GM18870 (cell line): ENCODE data around the gene CARNS1.
"Not testable (repeated sequence)": the region's sequence is repeated elsewhere in the genome, so short reads cannot be mapped to it uniquely, and the experiment has no call there.

Experiments
- ATAC-seq: cut with Tn5 transposase; IDR thresholded peaks from one replicate; pipeline ENCODE4 v1.9.1; 2021; ENCODE audit warnings: moderate library complexity; ENCODE audit not compliant: unreplicated experiment

The CARNS1 gene

DNA sequence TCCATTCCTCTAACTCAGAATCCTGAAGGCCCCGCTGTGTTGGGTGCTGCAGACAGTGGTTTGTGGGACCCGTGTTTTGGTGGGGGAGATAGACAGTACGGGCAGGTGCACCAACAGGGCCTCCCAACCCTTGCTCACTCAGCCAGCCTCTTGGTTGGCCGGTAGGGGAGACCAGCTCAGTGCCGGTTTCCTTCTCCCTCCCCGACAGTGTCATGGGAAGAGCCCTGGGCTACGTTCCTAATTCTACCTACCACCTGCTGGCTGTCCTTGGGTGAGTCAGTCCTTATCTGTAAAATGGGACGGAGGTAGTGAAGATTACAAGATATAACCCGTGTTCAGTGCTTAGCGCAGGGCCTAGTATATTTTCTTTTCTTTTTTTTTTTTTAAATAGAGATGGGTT lies 47.7 kb downstream of the CARNS1 start:
- ATAC-seq, result no peak

DNA sequence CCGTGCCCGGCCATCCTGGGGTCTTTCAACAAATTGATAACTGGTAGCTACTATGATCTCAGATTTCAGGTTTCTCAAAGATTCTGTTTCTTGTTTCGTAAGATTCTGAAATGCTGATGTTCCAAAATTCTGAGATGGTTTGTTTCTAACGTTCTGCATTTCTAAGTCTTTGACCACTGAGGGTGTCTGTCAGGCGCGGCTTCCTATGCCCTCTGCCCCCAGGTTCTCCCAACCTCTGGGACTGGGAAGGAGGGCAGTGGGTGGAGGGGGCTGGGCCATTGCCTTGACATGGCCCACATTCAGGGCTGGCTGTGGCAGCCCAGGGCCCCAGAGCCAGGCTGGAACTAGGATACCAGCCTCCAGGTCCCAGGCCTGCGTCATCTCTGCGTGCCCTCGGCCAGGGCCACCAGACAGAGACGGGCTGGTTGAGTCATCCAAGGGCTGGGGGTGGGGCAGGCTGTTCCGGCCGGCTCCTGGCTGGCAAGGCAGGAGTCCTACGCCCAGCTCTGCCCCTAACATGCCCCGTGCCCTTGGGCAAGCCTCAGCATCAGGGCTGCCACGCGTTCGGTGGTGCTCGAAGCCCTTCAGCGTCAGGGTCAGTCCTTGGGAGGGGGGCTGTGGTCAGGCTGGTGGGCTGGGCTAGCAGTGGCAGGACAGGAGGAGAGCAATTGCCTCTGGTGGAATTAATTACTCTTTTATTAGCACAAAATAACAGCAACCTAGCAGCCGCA lies 48.4 kb downstream of the CARNS1 start:
- no peak for ATAC-seq

DNA sequence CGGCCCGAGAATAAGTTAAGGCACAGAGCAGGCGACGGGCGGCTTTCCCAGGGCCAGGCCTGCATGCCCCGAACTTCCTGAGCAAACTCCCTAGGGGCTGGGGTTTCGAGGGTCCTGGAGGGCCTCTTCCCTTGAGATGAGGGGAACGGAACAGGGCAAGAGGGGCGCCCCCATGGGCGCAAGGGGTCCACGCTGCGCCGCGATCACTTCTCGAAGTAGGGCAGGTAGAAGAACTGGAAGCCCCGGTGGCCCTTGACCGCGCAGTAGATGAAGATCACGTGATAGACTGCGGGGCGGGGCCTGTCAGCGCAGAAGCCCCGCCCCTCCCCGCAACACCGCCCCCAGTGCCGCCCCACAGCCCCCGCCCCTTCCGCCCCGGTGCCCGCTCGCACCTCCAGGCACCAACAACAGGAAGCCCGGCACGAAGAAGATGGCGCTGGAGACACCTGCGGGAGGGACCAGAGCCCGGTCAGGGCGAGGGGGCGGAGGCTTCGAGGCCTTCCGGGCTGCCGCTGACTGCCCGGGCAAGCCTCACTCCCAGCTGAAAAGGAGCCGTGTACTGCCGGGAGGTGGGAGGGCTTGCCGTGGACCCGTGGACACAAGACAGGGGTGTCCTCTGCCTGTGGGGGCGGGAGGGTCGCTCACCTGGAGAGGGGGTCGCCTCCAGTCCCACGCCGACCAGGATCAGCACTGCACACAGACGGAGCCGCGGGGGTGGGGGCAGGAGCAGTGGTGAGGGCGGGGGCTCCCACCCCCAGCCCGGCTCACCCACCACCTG lies 49.1 kb downstream of the CARNS1 start:
- ATAC-seq, result no peak

DNA sequence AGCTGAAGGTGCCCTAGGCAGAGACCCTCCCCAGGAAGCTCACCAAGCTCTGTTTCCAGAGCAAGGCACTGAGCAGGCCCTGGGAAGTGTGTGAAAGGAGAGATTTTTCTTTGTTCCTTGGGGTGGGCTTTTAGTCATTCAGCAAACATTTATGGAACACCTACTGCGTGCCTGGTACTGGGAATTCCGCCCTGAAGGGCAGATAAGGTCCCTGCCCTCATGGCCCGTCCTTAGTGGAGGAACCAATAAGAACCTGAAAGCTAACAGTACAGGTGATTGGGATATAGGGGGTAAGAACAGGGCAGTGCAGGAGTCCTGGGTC lies 49.7 kb downstream of the CARNS1 start:
- no peak for ATAC-seq

DNA sequence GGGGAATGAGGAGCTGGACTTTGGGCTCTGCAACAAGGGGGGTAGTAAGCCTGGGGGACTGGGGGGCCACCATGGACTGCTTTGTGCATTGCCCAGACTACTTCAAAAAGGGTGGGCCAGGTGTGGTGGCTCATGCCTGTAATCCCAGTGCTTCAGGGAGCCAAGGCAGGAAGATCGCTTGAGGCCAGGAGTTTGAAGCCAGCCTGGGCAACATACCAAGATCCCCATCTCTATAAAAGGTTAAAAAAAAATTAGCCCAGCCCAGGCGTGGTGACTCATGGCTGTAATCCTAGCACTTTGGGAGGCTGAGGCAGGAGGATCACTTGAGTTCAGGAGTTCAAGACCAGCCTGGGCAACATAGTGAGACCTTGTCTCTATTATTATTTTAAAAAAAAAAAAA lies 50.1 kb downstream of the CARNS1 start:
- not testable (repeated sequence) for ATAC-seq

DNA sequence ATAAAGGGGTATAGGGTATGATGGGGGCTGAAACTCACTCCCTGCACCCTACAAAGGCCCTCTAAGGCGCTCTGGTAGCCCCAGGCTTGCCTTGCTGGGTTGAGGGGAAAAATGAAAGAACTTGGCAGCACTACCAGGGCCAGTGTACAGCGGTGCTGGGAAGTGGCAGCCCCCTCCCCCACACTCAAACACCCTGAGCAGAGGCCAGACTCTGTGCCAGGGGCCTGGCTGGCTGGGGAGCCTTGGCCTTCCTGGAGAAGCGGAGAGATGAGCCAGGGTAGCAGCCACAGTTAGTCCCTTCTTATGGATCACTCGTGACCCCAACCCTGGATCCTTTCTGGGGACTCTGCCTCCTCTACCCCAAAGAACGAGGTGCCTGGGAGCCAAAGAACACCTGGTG lies 50.9 kb downstream of the CARNS1 start:
- ATAC-seq, result no peak

DNA sequence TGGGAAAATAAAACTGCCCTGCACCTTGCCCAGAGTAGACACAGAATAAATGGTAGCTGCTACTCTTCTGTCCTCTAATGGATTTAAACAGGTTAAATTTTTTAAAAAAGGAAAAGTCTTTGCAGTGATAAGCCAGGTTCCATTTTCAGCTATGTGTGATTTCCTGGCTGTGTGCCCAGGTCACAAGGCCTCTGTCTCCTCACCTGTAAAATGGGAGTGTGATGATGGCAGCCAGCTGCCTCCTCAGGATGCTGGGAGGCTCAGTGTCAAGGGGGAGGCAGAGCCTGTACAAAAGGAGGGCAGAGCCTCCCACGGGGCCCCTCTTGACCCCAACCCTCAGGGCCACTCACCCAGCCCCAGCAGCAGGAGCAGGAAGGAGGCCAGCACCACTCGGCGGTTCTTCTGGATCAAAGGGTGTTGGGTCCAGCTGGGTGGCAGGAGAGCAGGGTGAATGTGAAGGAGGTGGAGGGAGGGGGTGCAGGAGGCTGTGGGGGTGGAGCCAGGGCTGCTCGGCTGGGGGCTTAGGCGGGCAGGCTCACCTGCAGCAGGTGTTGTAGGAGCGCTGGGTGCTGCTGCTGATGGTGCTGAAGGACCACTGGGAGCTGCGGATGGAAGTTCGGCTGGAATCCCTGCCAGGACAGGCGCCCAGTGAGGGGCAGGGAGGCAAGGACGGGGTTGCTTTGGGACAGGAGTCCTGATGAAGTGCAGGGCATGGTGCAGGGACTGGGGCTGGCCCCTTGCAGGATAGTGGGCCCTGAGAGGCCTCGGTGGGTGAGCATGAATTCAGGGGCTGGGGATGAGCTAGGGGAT lies 51.7 kb downstream of the CARNS1 start:
- no peak for ATAC-seq

DNA sequence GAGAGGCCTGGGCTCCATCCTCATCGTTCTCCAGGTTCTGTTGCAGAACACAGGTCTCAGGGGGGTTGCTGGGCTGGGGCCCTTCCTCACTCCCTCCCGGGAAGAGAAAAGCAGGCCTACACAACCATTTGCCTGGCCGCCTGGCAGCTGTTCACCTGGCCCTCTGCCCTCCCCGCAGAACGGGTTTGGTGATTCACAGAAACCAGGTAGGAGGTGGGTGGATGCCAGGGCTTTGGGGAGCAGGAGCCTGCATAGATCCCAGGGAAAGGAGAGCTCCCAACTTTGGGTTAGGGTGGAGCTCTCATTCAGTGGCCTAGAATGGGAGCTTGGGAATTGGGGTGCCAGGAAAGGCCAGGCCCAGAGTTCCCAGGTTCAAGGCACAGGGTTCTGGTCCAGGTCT lies 52.6 kb downstream of the CARNS1 start:
- no peak for ATAC-seq

DNA sequence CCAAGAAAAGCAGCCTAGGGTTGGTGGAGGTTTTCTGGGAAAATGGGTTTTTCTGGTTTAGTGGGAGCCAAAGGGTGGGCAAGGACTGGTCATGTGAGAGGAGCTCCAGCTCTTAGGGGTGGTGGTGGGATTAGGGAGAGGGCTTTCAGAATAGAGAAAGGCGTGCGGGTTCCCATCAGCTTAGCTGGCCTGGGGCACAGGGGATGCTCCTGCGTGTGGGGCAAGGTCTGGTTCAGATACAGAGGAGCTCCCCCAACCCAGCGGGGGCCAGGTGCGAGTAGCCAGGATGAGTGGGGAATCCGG lies 52.9 kb downstream of the CARNS1 start:
- no peak for ATAC-seq

DNA sequence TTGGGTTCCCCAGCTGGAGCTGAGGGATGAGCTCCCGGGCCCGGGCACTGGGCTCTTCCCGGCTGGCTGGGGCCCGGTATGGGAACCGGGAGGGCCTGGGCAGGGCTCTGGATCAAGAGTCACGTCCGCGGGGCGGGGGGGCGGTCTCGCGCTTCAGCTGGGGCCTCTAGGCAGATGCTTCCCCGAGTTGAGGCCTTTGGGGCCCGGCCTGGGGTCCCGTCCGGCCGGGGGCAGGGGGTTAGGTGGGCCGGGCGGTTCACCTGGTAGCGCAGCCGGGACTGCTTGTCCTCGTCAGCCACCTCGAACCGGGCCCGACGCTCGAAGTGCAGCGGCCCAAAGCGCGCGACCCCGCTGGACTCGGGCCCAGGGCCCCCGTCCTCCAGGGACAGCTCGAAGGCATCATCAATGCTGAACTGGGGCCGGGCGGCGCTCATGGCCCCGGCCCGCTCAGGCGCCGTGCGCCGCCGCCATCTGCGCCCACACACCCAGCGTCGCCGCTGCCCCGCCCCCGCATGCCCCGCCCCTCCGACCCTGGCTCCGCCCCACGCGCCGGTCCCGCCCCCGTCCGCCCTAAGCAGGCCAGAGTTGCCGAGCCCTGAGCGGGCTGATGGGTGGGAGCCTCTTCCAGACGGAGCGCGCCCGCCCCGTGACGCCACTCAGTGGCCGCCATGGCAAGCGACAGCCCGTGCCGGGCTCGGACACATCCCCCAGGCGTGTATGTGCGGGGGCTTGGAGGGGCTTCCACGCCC lies 53.5 kb downstream of the CARNS1 start, which contains the start of gene TMEM134:
TMEM134 (minus strand) TSS at position 493 of the 749 bp plus-strand sequence; CDS start at position 434, 59 bp downstream.
- no peak for ATAC-seq

DNA sequence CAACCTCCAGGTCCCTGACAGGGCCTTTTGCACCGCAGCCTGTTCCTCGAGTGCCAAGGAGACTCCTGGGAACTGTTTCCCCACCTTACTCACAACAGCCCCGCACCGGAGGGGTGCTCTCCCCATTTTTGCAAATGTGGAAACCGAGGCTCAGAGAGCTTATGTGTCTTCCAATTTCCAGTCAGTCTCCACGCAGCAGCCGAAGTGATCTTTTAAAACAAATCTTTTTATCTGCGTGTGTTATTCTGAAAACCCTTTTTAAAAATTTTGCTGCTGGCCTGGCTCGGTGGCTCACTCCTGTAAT lies 54.0 kb downstream of the CARNS1 start:
- ATAC-seq, result no peak

DNA sequence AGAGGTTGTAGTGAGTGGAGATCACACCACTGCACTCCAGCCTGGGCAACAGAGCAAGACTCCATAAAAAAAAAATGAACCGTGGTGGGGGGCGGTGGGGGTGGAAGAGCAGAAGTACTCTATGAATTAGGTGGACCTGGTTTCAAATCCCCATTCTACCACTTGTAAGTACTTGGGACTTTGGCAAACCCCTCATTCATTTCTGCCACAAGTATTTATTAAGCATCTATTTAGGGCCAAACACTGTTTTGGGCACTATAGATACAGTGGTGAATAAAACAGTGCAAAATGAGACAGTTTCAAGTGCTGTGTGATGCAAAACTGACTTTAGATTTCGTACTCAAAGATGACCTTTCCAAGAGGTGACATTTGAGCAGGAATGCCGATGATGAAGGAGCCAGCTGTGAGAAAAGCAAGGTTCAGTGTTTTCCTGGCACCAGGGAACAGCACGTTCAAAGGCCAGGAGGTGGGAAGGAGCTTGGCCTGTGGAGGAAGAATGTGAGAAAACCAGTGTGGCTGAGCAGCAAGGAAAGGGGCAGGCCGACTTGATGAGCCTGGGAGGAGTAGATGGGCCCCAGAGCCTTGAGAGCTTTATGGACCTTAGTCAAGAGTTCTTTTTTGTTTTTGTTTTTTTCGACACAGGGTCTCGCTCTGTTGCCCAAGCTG lies 55.0 kb downstream of the CARNS1 start:
- no peak for ATAC-seq

DNA sequence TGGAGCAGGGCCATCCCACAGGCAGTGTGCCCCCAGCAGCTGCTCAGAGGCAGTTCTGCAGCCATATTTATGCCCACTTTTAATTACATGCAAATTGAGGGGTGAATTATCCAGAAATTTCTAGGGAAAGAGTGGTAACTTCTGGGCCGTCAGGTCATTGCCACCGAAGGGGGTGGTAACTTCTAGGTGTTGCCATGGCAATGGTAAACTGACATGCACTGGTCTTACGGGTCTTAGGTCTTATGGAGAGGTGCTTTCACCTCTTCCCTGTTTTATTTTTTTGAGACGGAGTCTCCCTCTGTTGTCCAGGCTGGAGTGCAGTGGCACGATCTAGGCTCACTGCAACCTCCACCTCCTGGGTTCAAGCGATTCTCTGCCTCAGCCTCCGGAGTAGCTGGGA lies 57.4 kb downstream of the CARNS1 start:
- no peak for ATAC-seq
